ENCODE results near the gene PABPN1. TPM values are rescaled to one million over a fixed set of nuclear protein-coding genes. Genes with fewer than 3 reads are reported as not detected.

PABPN1 gene
- total and polyA plus RNA-seq, 2 of the 13 experiments (the other 11 are each of a cell fraction or from before 2014, with no cell fraction given) = 233 to 524 TPM

DNA sequence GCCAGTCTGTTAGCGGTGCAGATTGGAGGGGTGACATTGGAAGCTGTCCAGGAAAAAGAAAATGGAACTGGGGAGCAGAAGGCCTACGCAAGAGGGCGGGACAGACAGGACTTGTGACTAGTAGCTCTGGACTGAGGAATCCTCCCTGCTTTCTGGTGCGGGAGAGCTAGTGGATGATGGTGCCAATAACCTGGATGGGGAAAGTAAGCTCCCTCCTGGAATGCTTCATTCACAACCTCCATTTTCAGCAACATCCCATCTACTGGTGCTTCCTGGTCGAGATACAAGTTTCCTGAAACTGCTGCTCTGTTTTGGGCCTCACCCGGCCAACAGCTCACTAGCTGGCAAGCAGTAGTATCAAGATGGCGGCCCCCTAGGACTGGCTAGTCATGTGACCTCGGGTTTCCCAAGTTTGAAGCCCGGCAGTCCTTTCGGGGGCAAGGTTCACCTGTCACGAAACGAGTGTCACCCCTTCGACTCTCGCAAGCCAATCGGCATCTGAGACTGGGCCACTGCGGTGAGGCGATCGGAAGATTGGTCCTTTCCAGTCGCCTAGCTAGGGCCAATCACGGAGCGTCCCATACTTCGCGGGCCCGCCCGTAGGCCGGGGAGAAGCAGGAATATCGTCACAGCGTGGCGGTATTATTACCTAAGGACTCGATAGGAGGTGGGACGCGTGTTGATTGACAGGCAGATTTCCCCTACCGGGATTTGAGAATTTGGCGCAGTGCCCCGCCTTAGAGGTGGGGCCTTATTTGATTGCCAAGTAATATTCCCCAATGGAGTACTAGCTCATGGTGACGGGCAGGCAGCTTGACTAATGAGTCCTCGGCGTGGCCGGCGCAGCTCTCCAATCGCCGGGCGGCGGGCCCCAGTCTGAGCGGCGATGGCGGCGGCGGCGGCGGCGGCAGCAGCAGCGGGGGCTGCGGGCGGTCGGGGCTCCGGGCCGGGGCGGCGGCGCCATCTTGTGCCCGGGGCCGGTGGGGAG is at the start of gene PABPN1 (continued):
- TF ChIP-seq ZNF562 (CRISPR knock-in tag; IDR thresholded peaks at IDR 0.05; ENCODE audit: borderline replicate concordance) = no peak
- TF ChIP-seq, protein P1, sequence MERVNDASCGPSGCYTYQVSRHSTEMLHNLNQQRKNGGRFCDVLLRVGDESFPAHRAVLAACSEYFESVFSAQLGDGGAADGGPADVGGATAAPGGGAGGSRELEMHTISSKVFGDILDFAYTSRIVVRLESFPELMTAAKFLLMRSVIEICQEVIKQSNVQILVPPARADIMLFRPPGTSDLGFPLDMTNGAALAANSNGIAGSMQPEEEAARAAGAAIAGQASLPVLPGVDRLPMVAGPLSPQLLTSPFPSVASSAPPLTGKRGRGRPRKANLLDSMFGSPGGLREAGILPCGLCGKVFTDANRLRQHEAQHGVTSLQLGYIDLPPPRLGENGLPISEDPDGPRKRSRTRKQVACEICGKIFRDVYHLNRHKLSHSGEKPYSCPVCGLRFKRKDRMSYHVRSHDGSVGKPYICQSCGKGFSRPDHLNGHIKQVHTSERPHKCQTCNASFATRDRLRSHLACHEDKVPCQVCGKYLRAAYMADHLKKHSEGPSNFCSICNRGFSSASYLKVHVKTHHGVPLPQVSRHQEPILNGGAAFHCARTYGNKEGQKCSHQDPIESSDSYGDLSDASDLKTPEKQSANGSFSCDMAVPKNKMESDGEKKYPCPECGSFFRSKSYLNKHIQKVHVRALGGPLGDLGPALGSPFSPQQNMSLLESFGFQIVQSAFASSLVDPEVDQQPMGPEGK (CRISPR knock-in tag; IDR thresholded peaks at IDR 0.05) = peak; percentile 66; the same call in 1 of the 2 replicates
- TF ChIP-seq RAD21 (CRISPR knock-in tag; IDR thresholded peaks at IDR 0.05) = peak; percentile 67
- no peak for TF ChIP-seq ZNF737 (CRISPR knock-in tag; IDR thresholded peaks at IDR 0.05; ENCODE audit: borderline replicate concordance)
- TF ChIP-seq, protein P2, sequence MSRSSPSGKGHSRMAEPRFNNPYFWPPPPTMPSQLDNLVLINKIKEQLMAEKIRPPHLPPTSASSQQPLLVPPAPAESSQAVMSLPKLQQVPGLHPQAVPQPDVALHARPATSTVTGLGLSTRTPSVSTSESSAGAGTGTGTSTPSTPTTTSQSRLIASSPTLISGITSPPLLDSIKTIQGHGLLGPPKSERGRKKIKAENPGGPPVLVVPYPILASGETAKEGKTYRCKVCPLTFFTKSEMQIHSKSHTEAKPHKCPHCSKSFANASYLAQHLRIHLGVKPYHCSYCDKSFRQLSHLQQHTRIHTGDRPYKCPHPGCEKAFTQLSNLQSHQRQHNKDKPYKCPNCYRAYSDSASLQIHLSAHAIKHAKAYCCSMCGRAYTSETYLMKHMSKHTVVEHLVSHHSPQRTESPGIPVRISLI (CRISPR knock-in tag; IDR thresholded peaks at IDR 0.05; ENCODE audit: borderline replicate concordance) = peak; percentile 65; the same call in 1 of the 2 replicates
- TF ChIP-seq YEATS2 (CRISPR knock-in tag; IDR thresholded peaks at IDR 0.05; ENCODE audit: borderline replicate concordance) = peak; percentile 98
- TF ChIP-seq, protein P3, sequence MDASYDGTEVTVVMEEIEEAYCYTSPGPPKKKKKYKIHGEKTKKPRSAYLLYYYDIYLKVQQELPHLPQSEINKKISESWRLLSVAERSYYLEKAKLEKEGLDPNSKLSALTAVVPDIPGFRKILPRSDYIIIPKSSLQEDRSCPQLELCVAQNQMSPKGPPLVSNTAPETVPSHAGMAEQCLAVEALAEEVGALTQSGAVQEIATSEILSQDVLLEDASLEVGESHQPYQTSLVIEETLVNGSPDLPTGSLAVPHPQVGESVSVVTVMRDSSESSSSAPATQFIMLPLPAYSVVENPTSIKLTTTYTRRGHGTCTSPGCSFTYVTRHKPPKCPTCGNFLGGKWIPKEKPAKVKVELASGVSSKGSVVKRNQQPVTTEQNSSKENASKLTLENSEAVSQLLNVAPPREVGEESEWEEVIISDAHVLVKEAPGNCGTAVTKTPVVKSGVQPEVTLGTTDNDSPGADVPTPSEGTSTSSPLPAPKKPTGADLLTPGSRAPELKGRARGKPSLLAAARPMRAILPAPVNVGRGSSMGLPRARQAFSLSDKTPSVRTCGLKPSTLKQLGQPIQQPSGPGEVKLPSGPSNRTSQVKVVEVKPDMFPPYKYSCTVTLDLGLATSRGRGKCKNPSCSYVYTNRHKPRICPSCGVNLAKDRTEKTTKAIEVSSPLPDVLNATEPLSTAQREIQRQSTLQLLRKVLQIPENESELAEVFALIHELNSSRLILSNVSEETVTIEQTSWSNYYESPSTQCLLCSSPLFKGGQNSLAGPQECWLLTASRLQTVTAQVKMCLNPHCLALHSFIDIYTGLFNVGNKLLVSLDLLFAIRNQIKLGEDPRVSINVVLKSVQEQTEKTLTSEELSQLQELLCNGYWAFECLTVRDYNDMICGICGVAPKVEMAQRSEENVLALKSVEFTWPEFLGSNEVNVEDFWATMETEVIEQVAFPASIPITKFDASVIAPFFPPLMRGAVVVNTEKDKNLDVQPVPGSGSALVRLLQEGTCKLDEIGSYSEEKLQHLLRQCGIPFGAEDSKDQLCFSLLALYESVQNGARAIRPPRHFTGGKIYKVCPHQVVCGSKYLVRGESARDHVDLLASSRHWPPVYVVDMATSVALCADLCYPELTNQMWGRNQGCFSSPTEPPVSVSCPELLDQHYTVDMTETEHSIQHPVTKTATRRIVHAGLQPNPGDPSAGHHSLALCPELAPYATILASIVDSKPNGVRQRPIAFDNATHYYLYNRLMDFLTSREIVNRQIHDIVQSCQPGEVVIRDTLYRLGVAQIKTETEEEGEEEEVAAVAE (CRISPR knock-in tag; IDR thresholded peaks at IDR 0.05; ENCODE audit: borderline replicate concordance) = peak; percentile 98
- TF ChIP-seq, protein P4, sequence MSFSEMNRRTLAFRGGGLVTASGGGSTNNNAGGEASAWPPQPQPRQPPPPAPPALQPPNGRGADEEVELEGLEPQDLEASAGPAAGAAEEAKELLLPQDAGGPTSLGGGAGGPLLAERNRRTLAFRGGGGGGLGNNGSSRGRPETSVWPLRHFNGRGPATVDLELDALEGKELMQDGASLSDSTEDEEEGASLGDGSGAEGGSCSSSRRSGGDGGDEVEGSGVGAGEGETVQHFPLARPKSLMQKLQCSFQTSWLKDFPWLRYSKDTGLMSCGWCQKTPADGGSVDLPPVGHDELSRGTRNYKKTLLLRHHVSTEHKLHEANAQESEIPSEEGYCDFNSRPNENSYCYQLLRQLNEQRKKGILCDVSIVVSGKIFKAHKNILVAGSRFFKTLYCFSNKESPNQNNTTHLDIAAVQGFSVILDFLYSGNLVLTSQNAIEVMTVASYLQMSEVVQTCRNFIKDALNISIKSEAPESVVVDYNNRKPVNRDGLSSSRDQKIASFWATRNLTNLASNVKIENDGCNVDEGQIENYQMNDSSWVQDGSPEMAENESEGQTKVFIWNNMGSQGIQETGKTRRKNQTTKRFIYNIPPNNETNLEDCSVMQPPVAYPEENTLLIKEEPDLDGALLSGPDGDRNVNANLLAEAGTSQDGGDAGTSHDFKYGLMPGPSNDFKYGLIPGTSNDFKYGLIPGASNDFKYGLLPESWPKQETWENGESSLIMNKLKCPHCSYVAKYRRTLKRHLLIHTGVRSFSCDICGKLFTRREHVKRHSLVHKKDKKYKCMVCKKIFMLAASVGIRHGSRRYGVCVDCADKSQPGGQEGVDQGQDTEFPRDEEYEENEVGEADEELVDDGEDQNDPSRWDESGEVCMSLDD (CRISPR knock-in tag; IDR thresholded peaks at IDR 0.05; ENCODE audit: borderline replicate concordance) = no peak; the same call in 1 of the 2 replicates
- TF ChIP-seq, protein P5, sequence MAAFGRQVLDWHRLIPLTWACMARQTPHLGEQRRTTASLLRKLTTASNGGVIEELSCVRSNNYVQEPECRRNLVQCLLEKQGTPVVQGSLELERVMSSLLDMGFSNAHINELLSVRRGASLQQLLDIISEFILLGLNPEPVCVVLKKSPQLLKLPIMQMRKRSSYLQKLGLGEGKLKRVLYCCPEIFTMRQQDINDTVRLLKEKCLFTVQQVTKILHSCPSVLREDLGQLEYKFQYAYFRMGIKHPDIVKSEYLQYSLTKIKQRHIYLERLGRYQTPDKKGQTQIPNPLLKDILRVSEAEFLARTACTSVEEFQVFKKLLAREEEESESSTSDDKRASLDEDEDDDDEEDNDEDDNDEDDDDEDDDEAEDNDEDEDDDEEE (CRISPR knock-in tag; IDR thresholded peaks at IDR 0.05) = peak; percentile 93
- TF ChIP-seq SETDB1 (CRISPR knock-in tag; IDR thresholded peaks at IDR 0.05; ENCODE audit: borderline replicate concordance) = no peak
- TF ChIP-seq, protein P6, sequence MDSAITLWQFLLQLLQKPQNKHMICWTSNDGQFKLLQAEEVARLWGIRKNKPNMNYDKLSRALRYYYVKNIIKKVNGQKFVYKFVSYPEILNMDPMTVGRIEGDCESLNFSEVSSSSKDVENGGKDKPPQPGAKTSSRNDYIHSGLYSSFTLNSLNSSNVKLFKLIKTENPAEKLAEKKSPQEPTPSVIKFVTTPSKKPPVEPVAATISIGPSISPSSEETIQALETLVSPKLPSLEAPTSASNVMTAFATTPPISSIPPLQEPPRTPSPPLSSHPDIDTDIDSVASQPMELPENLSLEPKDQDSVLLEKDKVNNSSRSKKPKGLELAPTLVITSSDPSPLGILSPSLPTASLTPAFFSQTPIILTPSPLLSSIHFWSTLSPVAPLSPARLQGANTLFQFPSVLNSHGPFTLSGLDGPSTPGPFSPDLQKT (CRISPR knock-in tag; IDR thresholded peaks at IDR 0.05; ENCODE audit: borderline replicate concordance) = no peak
- peak; percentile 98 for TF ChIP-seq ZNF670 (CRISPR knock-in tag; IDR thresholded peaks at IDR 0.05; ENCODE audit: borderline replicate concordance)
- TF ChIP-seq ZNF235 (CRISPR knock-in tag; IDR thresholded peaks at IDR 0.05; ENCODE audit: borderline replicate concordance) = peak; percentile 93; the same call in 1 of the 2 replicates
